HepG2 (cell line): ENCODE measurements around the gene HNF1B. TPM values are rescaled to one million over a fixed set of nuclear protein-coding genes. Genes with fewer than 3 reads are reported as not detected.
A peak's percentile ranks its signal among the peaks of the same experiment; 100 is the strongest.

Experiments used
- CEBPZ ChIP-seq: IDR thresholded peaks from 2 replicates; pipeline ENCODE4 v1.6.1; 2012; ENCODE audit warnings: low read length, improper control_type of control experiment
- GATAD2A ChIP-seq: IDR thresholded peaks from 2 replicates; pipeline ENCODE4 v1.6.1; 2016
- GMEB2 ChIP-seq: IDR thresholded peaks from 2 replicates; pipeline ENCODE4 v1.6.1; 2016; ENCODE audit warnings: missing biosample characterization, missing genetic modification reagents, low read depth
- HMG20B ChIP-seq: conservative IDR thresholded peaks from 2 replicates; pipeline ENCODE4 v1.6.1; 2016; ENCODE audit warnings: missing genetic modification reagents, missing compliant biosample characterization
- LCORL ChIP-seq, 2 experiments: fragments of 450-650 bp in 1 of 2; sonication (generic) in 1 of 2; formaldehyde crosslinking in 1 of 2; IDR thresholded peaks; 2 replicates each; pipeline versions ENCODE4 v1.5.0 to v1.6.1; 2017 to 2020; ENCODE audit warnings: antibody characterized with exemption in 1 of 2, missing genetic modification reagents in 1 of 2
- RFX5 ChIP-seq: IDR thresholded peaks from 2 replicates; pipeline ENCODE4 v1.6.1; 2011; ENCODE audit warnings: low read depth, low read length, improper control_type of control experiment
- ZHX2 ChIP-seq, 2 experiments: sonication (generic) in 1 of 2; formaldehyde crosslinking in 1 of 2; IDR thresholded peaks; 2 replicates each; pipeline versions ENCODE4 v1.6.1 to v1.9.0; 2014 to 2022; ENCODE audit warnings: antibody characterized with exemption in 1 of 2, borderline replicate concordance in 1 of 2, inconsistent platforms in 1 of 2, low read depth in 1 of 2, missing genetic modification reagents in 1 of 2
- ZNF350 ChIP-seq: sonication (generic); formaldehyde crosslinking; IDR thresholded peaks from 2 replicates; pipeline ENCODE4 v1.4.0; 2020; ENCODE audit warnings: mild to moderate bottlenecking, low read depth, missing genetic modification reagents, borderline replicate concordance
- ZNF44 ChIP-seq: sonication (generic); formaldehyde crosslinking; IDR thresholded peaks from 2 replicates; pipeline ENCODE4 v1.5.1; 2020; ENCODE audit warnings: mild to moderate bottlenecking, missing genetic modification reagents
- ZNF510 ChIP-seq: sonication (generic); formaldehyde crosslinking; IDR thresholded peaks from 2 replicates; pipeline ENCODE4 v1.4.0; 2020; ENCODE audit warnings: low read depth, mild to moderate bottlenecking, missing genetic modification reagents
- ZNF687 ChIP-seq: sonication (generic); formaldehyde crosslinking; IDR thresholded peaks from 2 replicates; pipeline ENCODE4 v1.5.1; 2020; ENCODE audit warnings: mild to moderate bottlenecking, missing genetic modification reagents, moderate library complexity
- polyA plus RNA-seq, 8 experiments: library from polyadenylated mRNA; depleted of rRNA in 3 of 8; stranded (reverse) in 7 of 8; unstranded in 1 of 8; fragments of >200 nt; fragmentation: Illumina TruSeq in 4 of 8; extraction: Trizol in 4 of 8; gene quantifications; 2 replicates each; pipeline versions ENCODE4 v1.2.1 to v1.2.3, GENCODE V29; 2011 to 2016; ENCODE audit warnings: low read depth in 4 of 8, missing spikeins in 1 of 8, mixed read lengths in 1 of 8; ENCODE audit not compliant: insufficient read depth in 1 of 8
- total RNA-seq, 5 experiments: library from RNA; depleted of rRNA; stranded (reverse); fragments of >200 nt; fragmentation: Illumina TruSeq; extraction: Trizol; gene quantifications; 2 replicates each; pipeline ENCODE4 v1.2.3, GENCODE V29; 2016; ENCODE audit warnings: low read depth in 1 of 5

The HNF1B gene
- total and polyA plus RNA-seq, 2 of the 13 experiments (the other 11 are each of a cell fraction or from before 2014, with no cell fraction given), result 1.9 to 5.3 TPM

- TF ChIP-seq ZHX2 (IDR thresholded peaks at IDR 0.05; ENCODE audit: low read depth) (no peak), ZHX2 (CRISPR knock-in tag; IDR thresholded peaks at IDR 0.05; ENCODE audit: borderline replicate concordance) (no peak), ZNF510 (no peak), CEBPZ (no peak), GATAD2A (peak; percentile 66), ZNF44 (no peak), GMEB2 (no peak), ZNF350 (CRISPR knock-in tag) (no peak), LCORL (IDR thresholded peaks at IDR 0.05) (no peak), LCORL (CRISPR knock-in tag; IDR thresholded peaks at IDR 0.05) (no peak), ZNF687 (CRISPR knock-in tag) (peak; percentile 46), HMG20B (CRISPR knock-in tag) (peak; percentile 45; the same call in 1 of the 2 replicates), RFX5 (no peak)
Observed at GRCh38 chr17:37689317-37689716, 55.5 kb downstream of the HNF1B start (continued).
